Measurements from ENCODE around the gene DPP7. TPM values are rescaled to one million over a fixed set of nuclear protein-coding genes. Genes with fewer than 3 reads are reported as not detected.

The DPP7 gene
- total and polyA plus RNA-seq, 2 of the 8 experiments (the other 6 are each of a cell fraction or from before 2014, with no cell fraction given) = 21.2 to 26.8 TPM

- H3K27me3 ChIP-seq (replicated peaks in 1 of 4; ENCODE audit: control insufficient read depth in 3 of 4, extremely low read depth in 1 of 4, insufficient read depth in 3 of 4, low read length in 3 of 4) = peaks cover 0 to 6% (median 4%) of the 10 kb centered on the region in 4 experiments; a peak in 4 of 7 replicates
- 0 out of 2 replicates have a peak overlapping the region, but pooled peaks have one; percentile 18 for H2BK12ac ChIP-seq (ENCODE audit: low read depth, low read length)
- peak overlapping the region in 3 of 4 experiments; percentile 63 to 72 (median 72); a peak in 6 of 7 replicates for H3K9ac ChIP-seq (replicated peaks in 1 of 4; ENCODE audit: extremely low read depth in 1 of 4, low read depth in 3 of 4, low read length in 3 of 4)
- POLR2A ChIA-PET (ENCODE audit: partially characterized antibody) = interaction anchor here (0.7 to 2.4 kb wide), 16 partner anchors 9 to 137 kb away, joined by 3 to 14 read pairs (median 4); partner anchors contain the start of genes GRIN1, LRRC26, SSNA1 and TPRN
- H3K56ac ChIP-seq (replicated peaks; ENCODE audit: insufficient read length, low read depth, low read length) = no peak overlapping the region
- H2BK15ac ChIP-seq (ENCODE audit: low read length) = no peak overlapping the region; the same call in 1 of the 2 replicates
- peaks cover 0 to 11% (median 5%) of the 10 kb centered on the region in 4 experiments; a peak in 4 of 7 replicates for H3K4me1 ChIP-seq (replicated peaks in 1 of 4; ENCODE audit: control insufficient read depth in 3 of 4, insufficient read depth in 4 of 4, low read length in 3 of 4)
- H3K23ac ChIP-seq (ENCODE audit: insufficient read length) = no peak overlapping the region
- no peak overlapping the region for H3K14ac ChIP-seq (ENCODE audit: insufficient read length)
- no peaks in the 10 kb centered on the region for H3K36me3 ChIP-seq (ENCODE audit: control insufficient read depth in 2 of 4, insufficient read depth in 4 of 4, low read length in 3 of 4)
- H3K4ac ChIP-seq (replicated peaks; ENCODE audit: insufficient read length, low read depth, low read length) = no peak overlapping the region
- H4K5ac ChIP-seq (ENCODE audit: insufficient read length, low read depth, low read length) = no peak overlapping the region
- no peak overlapping the region for H2BK120ac ChIP-seq (replicated peaks; ENCODE audit: low read depth, low read length)
- DNase-seq (ENCODE audit: low read depth in 1 of 2, low spot score in 2 of 2) (no peak), FAIRE-seq (no peak)
- H3K4me3 ChIP-seq (ENCODE audit: extremely low read depth in 1 of 4, insufficient read depth in 2 of 4, low read depth in 3 of 4, low read length in 4 of 4) = peak overlapping the region; percentile 70 to 83 (median 77)
- H2AK5ac ChIP-seq (ENCODE audit: low read depth, low read length) = no peak overlapping the region
- 30% methylated on average over 31 of the region's 37 CpGs; no CpG with 5 or more reads in 1 of the 2 experiments for WGBS, 2 experiments (ENCODE audit: extremely low coverage in 1 of 2, insufficient coverage in 1 of 2, insufficient read length in 1 of 2, insufficient replicate concordance in 2 of 2, low coverage in 1 of 2, low lambda C conversion rate in 2 of 2, missing lambda C conversion rate in 1 of 2)
- peaks cover 2% of the 10 kb centered on the region; the same call in 1 of the 2 replicates for H3K79me1 ChIP-seq (ENCODE audit: low read depth, low read length)
- no peak for TF ChIP-seq POLR2A (IDR thresholded peaks at IDR 0.05; ENCODE audit: control extremely low read depth in 1 of 2, low read depth in 2 of 2, low read length in 2 of 2)
- no peak for TF ChIP-seq BRCA1 (IDR thresholded peaks at IDR 0.05; ENCODE audit: low read depth, low read length)
- no peaks in the 10 kb centered on the region for H3K9me3 ChIP-seq (ENCODE audit: insufficient read depth in 2 of 2, low read depth in 1 of 2, low read length in 1 of 2)
- peak overlapping the region; percentile 54 for H4K8ac ChIP-seq (ENCODE audit: extremely low read depth, insufficient read depth, low read length)
- H2BK20ac ChIP-seq (ENCODE audit: low read length) = no peak overlapping the region
- H2AFZ ChIP-seq (ENCODE audit: low read length) = no peak overlapping the region
- H2BK5ac ChIP-seq (ENCODE audit: low read depth, low read length) = no peak overlapping the region
- peak overlapping the region; percentile 70 to 97 for H3K4me2 ChIP-seq (ENCODE audit: insufficient read depth in 1 of 2, low read depth in 2 of 2, low read length in 2 of 2)
- no peak overlapping the region for H3K27ac ChIP-seq (ENCODE audit: low read depth, low read length)
- no peaks in the 10 kb centered on the region for H4K20me1 ChIP-seq (replicated peaks in 1 of 2; ENCODE audit: control insufficient read depth in 1 of 2, insufficient read depth in 2 of 2, low read length in 2 of 2)
- H3K23me2 ChIP-seq (ENCODE audit: low read depth, low read length) = peaks cover 7% of the 10 kb centered on the region; the same call in 1 of the 2 replicates
- H4K91ac ChIP-seq (replicated peaks; ENCODE audit: insufficient read length, low read length) = no peak overlapping the region
- peak overlapping the region; percentile 62 for H3K18ac ChIP-seq (ENCODE audit: extremely low read depth, low read length)
- H3K79me2 ChIP-seq (ENCODE audit: control insufficient read depth in 1 of 2, insufficient read depth in 2 of 2, low read length in 2 of 2) = peaks cover 0 to 7% of the 10 kb centered on the region in 2 experiments; a peak in 1 of 4 replicates
- CTCF ChIA-PET (ENCODE audit: partially characterized antibody) = interaction anchor here (0.8 to 2.6 kb wide), 15 partner anchors 10 to 182 kb away, joined by 3 to 13 read pairs (median 3); partner anchors contain the start of genes GRIN1 and TMEM210
Observed at GRCh38 chr9:137128862-137129455, 14.4 kb upstream of the DPP7 start.
